Colonic mucosa (tissue), 4 donors: Measurements from ENCODE around the gene GIMAP7. TPM values are rescaled to one million over a fixed set of nuclear protein-coding genes. Genes with fewer than 3 reads are reported as not detected.

Source experiments
- DNase-seq: peaks from one replicate; pipeline ENCODE4 v3.0.0-alpha.2; 2020
- H3K27ac ChIP-seq: fragments of 200-600 bp; one replicate; pipeline ENCODE4 v1.8.0; 2021
- H3K27me3 ChIP-seq: fragments of 200-600 bp; one replicate; pipeline ENCODE4 v1.8.0; 2021
- H3K36me3 ChIP-seq: fragments of 200-600 bp; one replicate; pipeline ENCODE4 v1.8.0; 2021
- H3K4me1 ChIP-seq: fragments of 200-600 bp; one replicate; pipeline ENCODE4 v1.8.0; 2021; ENCODE audit warnings: mild to moderate bottlenecking
- H3K4me3 ChIP-seq: fragments of 200-600 bp; one replicate; pipeline ENCODE4 v1.8.0; 2021
- H3K9ac ChIP-seq, 2 donors: one replicate each; pipeline ENCODE4 v1.7.0; 2013; ENCODE audit warnings: control low read depth in 2 of 2, low read depth in 2 of 2, low read length in 2 of 2
- H3K9me3 ChIP-seq: fragments of 200-600 bp; one replicate; pipeline ENCODE4 v1.8.0; 2021
- intact Hi-C: fragments of 100-400 bp; cut with DNase I; formaldehyde crosslinking; loops from one replicate; pipeline ENCODE4 v1.14.1; 2022
- total RNA-seq, 2 donors: library from RNA; stranded (reverse); fragmentation: NEBNext Ultra II Directional in 1 of 2; extraction: Animal tissue kit (Norgen Biotek cat#: 25700) in 1 of 2; gene quantifications; one replicate each; pipeline ENCODE4 v1.2.1, GENCODE V29; 2021
- TF ChIP-seq, protein P1 (sequence below): fragments of 200-600 bp; IDR thresholded peaks from one replicate; pipeline ENCODE4 v1.8.0; 2022; ENCODE audit warnings: antibody characterized with exemption, mild to moderate bottlenecking
- donor health status: healthy.
- donor health status: DM: no; HTN: no; CAD: no.
- donor health status: DM: no; HTN: no; CAD: no.

GIMAP7 gene
- total RNA-seq, 2 donors from 2014 or later: 4.8 to 5.6 TPM

GRCh38 chr7:150471886-150472285 lies 42.8 kb upstream of the GIMAP7 start:
- Histone ChIP-seq H3K9me3 (no peaks in the 10 kb centered on the region), H3K4me3 (no peak overlapping the region), H3K27me3 (no peaks in the 10 kb centered on the region), H3K9ac (no peak overlapping the region), H3K27ac (no peak overlapping the region), H3K36me3 (no peaks in the 10 kb centered on the region), H3K4me1 (no peaks in the 10 kb centered on the region)
- DNase-seq: no peak
- intact Hi-C loops: no loop called here
- TF ChIP-seq, protein P1, sequence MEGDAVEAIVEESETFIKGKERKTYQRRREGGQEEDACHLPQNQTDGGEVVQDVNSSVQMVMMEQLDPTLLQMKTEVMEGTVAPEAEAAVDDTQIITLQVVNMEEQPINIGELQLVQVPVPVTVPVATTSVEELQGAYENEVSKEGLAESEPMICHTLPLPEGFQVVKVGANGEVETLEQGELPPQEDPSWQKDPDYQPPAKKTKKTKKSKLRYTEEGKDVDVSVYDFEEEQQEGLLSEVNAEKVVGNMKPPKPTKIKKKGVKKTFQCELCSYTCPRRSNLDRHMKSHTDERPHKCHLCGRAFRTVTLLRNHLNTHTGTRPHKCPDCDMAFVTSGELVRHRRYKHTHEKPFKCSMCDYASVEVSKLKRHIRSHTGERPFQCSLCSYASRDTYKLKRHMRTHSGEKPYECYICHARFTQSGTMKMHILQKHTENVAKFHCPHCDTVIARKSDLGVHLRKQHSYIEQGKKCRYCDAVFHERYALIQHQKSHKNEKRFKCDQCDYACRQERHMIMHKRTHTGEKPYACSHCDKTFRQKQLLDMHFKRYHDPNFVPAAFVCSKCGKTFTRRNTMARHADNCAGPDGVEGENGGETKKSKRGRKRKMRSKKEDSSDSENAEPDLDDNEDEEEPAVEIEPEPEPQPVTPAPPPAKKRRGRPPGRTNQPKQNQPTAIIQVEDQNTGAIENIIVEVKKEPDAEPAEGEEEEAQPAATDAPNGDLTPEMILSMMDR: no peak

- DNase-seq: no peak
- Histone ChIP-seq H3K27ac (no peak overlapping the region), H3K9ac (no peak overlapping the region), H3K27me3 (no peaks in the 10 kb centered on the region), H3K36me3 (no peaks in the 10 kb centered on the region), H3K4me3 (no peak overlapping the region), H3K4me1 (no peaks in the 10 kb centered on the region), H3K9me3 (no peaks in the 10 kb centered on the region)
- TF ChIP-seq, protein P1: no peak
- intact Hi-C loops: no loop called here
These were observed 40.8 kb upstream of the GIMAP7 start for GRCh38 chr7:150473902-150474301.

DNA sequence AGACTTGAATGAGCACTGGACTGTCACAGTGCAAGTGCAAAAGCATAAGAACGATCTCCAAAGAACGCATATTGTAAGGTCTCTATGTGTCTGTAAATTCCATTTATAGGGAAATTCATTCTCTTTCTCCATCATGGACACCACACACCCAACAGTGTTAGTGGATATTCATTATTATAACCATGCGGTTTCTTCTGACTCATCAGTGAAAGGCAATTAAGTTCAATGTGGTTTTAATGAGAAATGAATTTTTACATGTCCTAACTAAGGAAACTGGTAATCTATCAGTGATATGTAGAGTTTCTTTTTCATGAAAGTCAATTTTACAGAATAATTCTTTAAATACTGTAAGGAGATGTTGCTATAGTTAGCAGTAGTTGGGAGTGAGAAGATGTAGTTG lies 38.4 kb upstream of the GIMAP7 start:
- Histone ChIP-seq H3K4me1 (no peaks in the 10 kb centered on the region), H3K27me3 (no peaks in the 10 kb centered on the region), H3K36me3 (no peaks in the 10 kb centered on the region), H3K4me3 (no peak overlapping the region), H3K27ac (no peak overlapping the region), H3K9me3 (no peaks in the 10 kb centered on the region), H3K9ac (no peak overlapping the region)
- intact Hi-C loops: no loop called here
- TF ChIP-seq, protein P1: no peak
- no peak for DNase-seq

- Histone ChIP-seq H3K9ac (no peak overlapping the region), H3K27ac (no peak overlapping the region), H3K27me3 (no peaks in the 10 kb centered on the region), H3K9me3 (no peaks in the 10 kb centered on the region), H3K4me3 (no peak overlapping the region), H3K36me3 (no peaks in the 10 kb centered on the region), H3K4me1 (no peaks in the 10 kb centered on the region)
- no peak for DNase-seq
- intact Hi-C loops: no loop called here
- TF ChIP-seq, protein P1: no peak
These were observed 37.6 kb upstream of the GIMAP7 start for GRCh38 chr7:150476819-150477631.

DNA sequence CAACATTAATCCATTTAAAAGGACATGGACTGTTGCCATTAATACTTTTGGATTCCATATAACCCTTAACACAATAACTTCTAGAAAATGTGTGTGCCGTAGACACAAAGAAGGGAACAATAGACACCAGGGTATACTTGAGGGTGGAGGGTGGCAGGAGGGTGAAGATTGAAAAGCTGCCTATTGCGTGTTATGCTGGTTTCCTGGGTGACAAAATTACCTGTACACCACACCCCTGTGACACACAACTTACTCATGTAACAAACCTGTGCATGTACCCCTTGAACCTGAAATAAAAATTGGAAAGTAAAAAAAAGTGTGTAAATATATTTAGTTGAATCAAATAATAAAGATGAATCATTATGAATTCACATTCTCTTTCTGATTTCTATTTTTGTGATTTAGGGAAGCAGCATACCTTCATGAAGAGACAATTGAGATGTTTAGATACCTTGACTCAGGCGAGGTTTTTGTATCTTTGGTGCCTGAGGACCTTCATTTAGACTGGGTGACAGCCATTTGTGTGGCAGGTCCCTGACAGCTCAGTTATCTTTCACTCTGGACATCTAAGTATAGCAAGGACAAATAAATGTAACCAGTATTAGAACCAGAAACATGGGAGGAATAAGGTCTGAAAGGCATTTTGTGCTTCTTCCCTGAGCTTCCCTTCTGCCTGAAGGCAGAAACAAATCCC lies 35.5 kb upstream of the GIMAP7 start:
- no peaks in the 10 kb centered on the region for H3K4me1 ChIP-seq
- intact Hi-C loops: no loop called here
- no peak overlapping the region for H3K4me3 ChIP-seq
- DNase-seq: no peak
- no peaks in the 10 kb centered on the region for H3K9me3 ChIP-seq
- no peaks in the 10 kb centered on the region for H3K27me3 ChIP-seq
- H3K36me3 ChIP-seq: no peaks in the 10 kb centered on the region
- no peak overlapping the region for H3K9ac ChIP-seq
- TF ChIP-seq, protein P1: no peak
- H3K27ac ChIP-seq: no peak overlapping the region
